OCI-LY7 (cell line): Measurements from ENCODE around the gene HAND2.

ENCODE experiments used
- EZH2phosphoT487 ChIP-seq: fragments of 200-600 bp; sonication (generic); IDR thresholded peaks from 2 replicates; pipeline ENCODE4 v1.6.1; 2018; ENCODE audit warnings: low read depth, borderline replicate concordance, mild to moderate bottlenecking, mixed run types, antibody characterized with exemption, low read length, moderate library complexity, mixed read lengths
- TF ChIP-seq, protein P1 (sequence below): fragments of 200-600 bp; sonication (generic); conservative IDR thresholded peaks from 2 replicates; pipeline ENCODE4 v1.5.1; 2014; ENCODE audit warnings: mild to moderate bottlenecking, antibody characterized with exemption, low read length, moderate library complexity, mixed read lengths

DNA sequence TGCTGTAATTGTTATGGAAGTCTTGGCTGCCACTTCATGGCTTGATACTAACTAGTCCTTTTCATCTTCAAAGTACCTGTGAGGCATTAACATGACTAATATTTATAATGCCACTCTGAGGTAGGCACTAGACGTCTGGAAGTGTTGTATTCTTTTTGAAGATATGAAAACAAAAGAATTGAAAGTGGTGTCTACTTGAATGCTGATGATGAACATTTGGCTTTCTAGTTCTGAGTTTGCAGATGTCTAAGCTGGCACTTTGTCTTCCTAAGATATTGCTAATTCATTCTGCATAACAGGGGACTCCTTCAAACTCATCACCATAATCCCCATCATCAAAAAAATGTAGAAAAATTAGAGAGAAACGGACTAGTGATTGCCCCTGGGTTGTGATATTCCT is 41.6 kb upstream of the HAND2 start:
- TF ChIP-seq, protein P1, sequence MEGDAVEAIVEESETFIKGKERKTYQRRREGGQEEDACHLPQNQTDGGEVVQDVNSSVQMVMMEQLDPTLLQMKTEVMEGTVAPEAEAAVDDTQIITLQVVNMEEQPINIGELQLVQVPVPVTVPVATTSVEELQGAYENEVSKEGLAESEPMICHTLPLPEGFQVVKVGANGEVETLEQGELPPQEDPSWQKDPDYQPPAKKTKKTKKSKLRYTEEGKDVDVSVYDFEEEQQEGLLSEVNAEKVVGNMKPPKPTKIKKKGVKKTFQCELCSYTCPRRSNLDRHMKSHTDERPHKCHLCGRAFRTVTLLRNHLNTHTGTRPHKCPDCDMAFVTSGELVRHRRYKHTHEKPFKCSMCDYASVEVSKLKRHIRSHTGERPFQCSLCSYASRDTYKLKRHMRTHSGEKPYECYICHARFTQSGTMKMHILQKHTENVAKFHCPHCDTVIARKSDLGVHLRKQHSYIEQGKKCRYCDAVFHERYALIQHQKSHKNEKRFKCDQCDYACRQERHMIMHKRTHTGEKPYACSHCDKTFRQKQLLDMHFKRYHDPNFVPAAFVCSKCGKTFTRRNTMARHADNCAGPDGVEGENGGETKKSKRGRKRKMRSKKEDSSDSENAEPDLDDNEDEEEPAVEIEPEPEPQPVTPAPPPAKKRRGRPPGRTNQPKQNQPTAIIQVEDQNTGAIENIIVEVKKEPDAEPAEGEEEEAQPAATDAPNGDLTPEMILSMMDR: no peak
- no peak for TF ChIP-seq EZH2phosphoT487
